Stimulated activated CD4-positive, alpha-beta T cell treated with anti-CD3 and anti-CD28 coated beads, Interleukin-1b, Interleukin-23, amount 100 ng/mL, for 24 hours (primary cell): ENCODE results near the gene CNN3.

Experiments used
- DNase-seq, 4 experiments: peaks; one replicate each; pipeline ENCODE4 v3.0.0-alpha.2; 2020; ENCODE audit warnings: low read depth in 4 of 4, low spot score in 1 of 4

The CNN3 gene

DNA sequence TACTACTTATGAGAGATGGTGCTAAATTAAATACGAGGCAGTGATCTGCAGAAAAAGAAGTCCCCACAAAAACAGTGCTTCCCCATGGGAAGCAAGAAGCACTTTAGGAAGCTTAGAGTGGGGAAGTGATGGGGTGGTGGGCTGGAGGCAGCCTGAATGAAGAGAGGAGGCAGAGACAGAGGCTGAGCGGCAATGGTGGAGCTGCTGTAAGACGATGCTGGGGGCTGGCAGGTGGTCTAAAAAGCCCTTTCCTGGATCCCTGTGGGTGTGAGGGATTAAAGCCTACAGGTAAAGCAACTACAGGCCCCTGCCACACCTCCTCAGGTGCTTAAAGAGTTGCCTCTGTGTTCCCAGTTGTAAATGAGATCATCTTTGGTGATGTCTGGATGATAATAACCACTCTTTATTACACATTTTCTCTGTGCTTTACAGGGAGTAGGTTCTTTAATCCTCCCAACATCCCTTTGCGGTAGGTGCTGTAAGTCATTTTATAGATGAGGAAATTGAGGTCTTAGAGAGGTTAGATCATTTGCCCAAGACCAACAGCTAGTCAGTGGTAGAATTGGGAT lies 39.2 kb downstream of the CNN3 start:
- DNase-seq, result no peak

DNA sequence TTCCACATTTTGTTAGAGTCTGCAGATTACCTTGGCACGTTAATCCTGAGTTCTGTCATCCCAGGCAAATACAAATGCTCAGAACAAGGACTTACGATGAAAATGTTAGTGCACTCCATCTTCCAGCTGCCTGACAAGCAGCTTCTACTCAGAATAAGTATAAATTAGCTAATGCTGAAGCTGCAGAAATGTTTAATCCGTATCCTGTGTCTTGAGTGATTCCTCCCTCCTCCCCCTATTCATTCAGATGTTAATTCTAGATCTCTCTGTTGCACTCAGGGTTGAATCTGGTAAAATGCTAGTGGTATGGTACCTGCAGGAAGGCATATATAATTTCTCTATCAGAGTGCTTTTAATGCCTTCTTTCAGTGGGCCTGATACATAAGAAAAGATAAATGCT lies 39.8 kb downstream of the CNN3 start:
- no peak for DNase-seq

DNA sequence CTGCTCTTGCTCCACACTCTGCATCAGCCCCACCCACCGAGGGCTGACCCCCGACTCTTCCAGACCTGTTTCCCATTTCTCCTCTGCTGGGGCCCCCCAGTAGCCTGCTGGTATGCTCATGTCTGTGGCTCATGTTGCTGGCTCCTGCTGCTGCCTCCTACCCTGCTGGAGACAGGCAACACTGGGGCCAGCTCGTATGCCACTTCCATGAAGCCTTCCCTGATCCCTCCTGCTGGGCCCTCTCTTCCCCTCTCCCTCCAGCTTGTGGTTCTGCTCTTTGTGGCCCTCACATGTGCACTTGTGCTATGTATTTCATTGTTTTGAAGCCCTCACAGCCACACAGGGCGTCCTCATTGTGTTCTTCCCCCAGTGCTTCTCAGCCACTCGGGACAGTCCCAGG lies 40.5 kb downstream of the CNN3 start:
- DNase-seq, result no peak

DNA sequence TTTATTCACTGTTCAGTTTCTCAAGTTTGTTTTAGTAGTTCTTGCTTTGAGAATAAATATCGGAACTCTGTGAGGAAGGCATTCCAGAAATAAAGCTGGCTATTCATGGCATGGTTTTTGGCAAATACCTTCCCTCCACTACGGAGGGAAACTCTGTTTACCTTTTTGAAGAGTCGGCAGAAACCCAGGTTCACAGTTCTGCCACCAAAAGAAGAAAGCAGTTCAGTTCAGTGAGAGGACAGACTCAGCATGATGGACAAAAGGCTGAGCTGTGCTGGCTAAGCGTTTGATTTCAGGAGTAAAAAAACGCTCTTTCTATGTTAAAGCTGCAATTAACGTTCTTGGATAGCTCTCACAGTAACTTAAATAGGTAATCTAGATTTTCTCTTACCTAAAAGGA lies 42.4 kb downstream of the CNN3 start:
- no peak for DNase-seq

DNA sequence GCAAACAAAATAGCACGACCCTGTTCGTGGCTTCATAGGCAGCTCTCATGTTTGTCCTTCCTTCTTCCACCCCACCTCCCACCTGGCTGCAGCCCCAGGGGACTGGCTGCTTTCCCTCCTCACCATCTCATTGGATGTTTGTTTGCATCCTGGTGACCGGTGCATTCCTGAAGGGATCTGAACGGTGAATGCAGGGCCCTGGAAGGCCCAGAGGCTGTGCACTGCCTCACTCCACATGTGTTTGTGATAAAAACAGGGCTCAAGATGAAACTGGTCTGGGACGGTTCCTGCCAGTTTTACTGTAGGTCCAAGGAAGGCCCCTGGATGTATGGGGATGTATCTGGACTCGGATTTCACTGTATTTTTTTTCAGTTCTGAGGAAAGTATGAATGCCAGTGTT lies 42.8 kb downstream of the CNN3 start:
- no peak for DNase-seq

- no peak for DNase-seq
These were observed 43.2 kb downstream of the CNN3 start for GRCh38 chr1:94883691-94884090.

DNA sequence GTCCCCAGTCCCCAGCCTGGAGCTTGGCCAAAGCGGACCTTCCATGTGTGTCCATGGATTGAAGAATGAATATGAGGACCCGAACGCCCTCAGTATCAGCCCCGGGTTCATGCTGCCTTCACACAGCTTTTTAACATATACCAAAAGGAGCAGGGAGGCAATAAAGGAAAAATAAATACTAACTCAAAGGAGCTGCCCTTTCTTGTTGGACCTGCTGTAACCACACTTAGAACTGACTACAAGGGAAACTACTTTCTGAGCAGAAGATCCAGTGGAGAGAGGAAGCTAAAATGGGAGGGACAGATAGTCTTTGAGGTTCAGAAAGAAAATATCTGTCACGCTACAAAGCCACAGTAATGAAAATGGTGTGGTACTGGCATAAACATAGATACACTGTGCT lies 48.6 kb downstream of the CNN3 start:
- no peak for DNase-seq

GRCh38 chr1:94876362-94876761 lies 50.5 kb downstream of the CNN3 start:
- no peak for DNase-seq

GRCh38 chr1:94875794-94876193 lies 51.1 kb downstream of the CNN3 start:
- DNase-seq, result no peak

DNA sequence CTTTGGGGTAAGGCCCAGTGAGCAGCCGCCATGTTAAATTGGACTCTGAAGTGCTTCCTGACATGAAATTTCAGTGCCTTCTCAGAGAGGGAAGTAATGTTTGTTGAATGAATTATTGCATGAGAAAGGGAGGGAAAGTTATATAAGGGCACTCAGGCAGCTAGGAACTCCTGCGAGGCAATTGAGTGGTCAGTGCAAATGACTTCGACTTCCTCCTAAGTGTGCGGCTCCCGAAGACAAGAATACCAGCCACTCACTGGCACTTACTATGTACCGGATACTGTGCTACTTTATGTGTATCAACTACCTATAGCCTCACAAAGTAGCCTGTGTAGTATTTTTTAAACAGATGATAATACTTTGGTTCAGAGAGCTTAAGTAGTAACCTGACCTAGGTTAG lies 52.5 kb downstream of the CNN3 start:
- DNase-seq, result no peak

GRCh38 chr1:94873520-94874351 lies 53.2 kb downstream of the CNN3 start:
- no peak for DNase-seq

DNA sequence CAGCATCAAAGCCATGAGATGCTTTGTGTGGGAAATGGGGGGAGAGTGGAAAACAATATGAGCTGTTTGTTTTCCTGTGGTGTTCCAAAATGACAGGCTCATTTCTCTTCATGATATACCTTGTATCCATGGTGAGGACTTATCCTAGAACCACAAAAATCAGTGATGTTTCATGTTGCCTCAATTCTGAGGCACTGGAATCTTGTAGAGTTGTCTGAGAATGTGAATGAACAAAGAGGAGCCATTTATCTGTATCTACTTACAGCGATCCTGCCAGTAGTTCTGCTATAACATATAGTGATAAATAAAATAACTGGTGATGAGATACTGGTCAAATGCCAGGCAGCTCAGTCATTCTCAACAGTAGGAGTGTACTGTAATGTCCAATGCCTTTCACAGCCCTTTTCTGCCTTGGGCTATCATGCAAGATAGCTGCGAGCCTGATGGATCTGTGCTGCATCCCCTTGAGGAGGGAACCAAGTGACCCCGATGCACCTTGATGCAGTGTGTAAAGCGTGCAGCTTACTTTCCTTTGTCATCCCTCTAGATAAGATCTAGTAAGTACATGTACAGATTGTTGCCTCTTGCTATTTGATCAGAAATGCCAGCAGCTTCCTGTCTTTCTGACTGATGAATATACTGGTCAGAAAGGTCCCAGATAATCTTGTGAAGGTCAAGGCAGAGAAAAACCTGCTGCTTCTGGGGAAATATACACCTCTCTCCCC lies 54.0 kb downstream of the CNN3 start:
- no peak for DNase-seq

GRCh38 chr1:94871031-94871430 lies 55.9 kb downstream of the CNN3 start:
- no peak for DNase-seq

GRCh38 chr1:94866164-94866807 lies 60.6 kb downstream of the CNN3 start:
- no peak for DNase-seq

DNA sequence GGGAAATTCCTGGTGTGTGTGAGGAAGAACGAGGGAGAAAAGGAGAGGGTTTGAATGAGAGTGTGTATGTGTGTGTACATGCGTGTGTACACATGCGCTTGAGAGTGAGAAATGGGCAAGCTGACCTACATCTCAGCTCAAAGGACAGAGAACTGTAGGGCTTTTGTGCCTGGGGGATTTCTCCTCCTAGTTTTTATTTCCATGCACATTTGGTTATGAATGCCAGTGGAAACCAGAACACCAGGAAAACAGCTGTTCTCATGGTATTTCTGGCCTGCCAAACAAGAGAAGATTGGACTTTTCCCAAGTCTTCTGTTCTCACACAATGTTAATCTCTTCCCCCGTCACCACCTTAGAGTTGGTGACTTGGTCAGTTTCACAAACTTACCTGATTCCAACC lies 61.5 kb downstream of the CNN3 start:
- no peak for DNase-seq

DNA sequence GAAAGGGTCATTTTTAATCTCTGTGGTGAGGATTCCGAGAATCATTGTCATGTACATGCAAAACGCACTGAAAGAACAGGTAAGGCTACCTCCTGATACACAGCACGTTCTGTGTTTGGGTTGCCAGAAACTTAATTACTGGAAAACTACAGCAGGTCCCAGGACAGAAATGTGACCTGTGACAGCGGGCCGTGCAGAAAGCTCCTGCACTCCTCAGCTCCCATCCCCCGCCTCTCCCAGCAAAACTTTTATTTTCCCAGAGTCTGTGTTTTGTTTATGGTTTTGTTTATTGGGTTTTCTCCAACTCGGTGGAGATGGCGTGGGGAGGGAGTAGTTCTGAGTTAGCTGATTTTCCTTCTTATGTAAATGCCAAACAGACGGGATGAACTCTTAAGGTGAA lies 62.1 kb downstream of the CNN3 start:
- no peak for DNase-seq

- no peak for DNase-seq
These were observed 63.0 kb downstream of the CNN3 start for GRCh38 chr1:94863919-94864318.

GRCh38 chr1:94863297-94863911 lies 63.5 kb downstream of the CNN3 start:
- no peak for DNase-seq

GRCh38 chr1:94862718-94863117 lies 64.2 kb downstream of the CNN3 start:
- no peak for DNase-seq

DNA sequence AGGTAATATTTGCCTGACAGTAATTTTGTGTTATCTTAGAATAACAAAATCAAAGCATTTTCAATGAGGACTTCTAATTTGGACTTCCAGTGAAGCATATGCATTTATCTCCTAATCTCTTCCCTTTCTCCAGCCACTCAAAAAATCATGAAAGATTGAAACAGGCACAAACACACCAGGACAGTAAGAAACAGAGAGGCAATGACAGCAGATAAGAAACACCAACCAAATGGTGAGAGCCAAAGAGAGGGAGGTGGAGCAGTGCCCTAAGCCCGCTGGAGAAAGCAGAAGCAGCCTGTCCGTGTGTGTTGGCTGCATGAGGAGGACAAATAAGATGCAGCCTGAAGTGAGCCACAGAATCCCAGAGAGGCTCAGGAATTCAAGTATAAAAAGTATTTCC lies 67.7 kb downstream of the CNN3 start:
- DNase-seq, result no peak

DNA sequence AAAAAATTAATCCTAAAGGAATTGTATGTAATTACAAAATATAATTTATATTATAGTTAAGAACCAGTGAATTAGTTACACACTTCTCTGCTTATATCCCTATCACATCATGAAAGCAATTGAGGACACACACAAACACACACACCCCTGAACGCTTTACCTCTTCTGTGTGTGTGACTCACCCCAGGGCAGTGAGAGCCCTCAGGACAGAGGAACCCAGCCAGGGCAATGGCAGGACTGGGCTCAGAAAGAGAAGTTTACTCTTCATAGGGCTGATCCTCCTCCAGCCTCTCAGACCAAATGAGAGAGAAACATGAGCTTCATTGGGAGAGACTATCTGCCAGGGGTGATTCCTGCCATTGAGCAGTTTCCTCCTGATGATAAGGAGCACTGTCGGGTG lies 68.6 kb downstream of the CNN3 start:
- DNase-seq, result no peak
